Activated effector memory CD4-positive, alpha-beta T cell treated with Interleukin-2 at 50 U/mL for 16 hours (primary cell): ENCODE results near the gene CCDC127.
"Not testable (repeated sequence)": the region's sequence is repeated elsewhere in the genome, so short reads cannot be mapped to it uniquely, and the experiment has no call there.

Experiments
- DNase-seq: peaks from one replicate; pipeline ENCODE4 v3.0.0-alpha.2; 2020

CCDC127 gene

DNA sequence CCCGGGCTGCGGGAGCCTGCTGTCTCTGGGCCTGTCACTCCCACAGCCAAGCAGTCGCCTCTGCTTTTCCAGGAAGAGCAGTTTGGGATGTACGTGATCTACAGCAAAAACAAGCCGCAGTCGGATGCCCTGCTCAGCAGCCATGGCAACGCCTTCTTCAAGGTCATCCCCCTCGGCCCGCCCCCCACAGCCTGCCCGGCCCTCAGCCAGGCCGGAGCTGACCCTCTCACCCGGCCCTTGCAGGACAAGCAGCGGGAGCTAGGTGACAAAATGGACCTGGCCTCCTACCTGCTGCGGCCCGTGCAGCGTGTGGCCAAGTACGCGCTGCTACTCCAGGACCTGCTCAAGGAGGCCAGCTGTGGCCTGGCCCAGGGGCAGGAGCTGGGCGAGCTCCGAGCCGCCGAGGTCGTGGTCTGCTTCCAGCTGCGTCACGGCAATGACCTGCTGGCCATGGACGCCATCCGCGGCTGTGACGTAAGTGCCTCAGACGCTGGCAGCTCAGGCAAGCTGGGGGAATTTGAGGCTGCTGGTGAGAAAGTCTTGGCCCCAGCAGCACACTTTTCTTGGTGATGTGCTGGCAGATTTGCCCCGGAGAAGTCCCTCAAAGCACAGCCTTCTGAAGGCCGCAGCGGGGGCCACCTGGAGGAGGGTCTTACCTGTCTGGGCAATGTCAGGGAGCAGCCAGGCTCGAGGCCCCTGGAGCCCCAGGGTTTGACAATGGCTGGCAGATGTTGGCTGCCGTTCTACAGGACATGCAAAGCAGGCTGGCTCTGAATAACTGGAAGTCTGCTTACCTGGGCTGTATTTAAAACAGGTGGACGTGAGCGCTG is 46.8 kb downstream of the CCDC127 start:
- no peak for DNase-seq

DNA sequence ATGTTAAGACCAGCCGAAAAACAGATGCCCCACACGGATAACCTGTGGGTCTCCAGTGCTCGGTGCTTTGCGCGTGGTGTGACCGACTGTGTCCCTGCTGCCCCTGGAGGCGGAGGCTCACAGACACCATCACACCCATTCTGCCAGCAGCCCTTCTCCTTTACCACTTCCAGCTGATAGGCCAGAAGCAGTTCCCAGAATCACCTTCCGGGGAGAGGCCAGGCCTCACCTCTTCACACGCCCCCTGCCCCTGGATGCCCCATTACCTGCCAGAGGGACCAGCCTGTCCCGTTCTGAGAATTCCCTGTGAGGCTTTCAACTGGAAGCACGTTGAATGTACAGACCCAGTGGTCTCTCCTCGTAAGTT is 48.2 kb downstream of the CCDC127 start:
- DNase-seq: no peak

DNA sequence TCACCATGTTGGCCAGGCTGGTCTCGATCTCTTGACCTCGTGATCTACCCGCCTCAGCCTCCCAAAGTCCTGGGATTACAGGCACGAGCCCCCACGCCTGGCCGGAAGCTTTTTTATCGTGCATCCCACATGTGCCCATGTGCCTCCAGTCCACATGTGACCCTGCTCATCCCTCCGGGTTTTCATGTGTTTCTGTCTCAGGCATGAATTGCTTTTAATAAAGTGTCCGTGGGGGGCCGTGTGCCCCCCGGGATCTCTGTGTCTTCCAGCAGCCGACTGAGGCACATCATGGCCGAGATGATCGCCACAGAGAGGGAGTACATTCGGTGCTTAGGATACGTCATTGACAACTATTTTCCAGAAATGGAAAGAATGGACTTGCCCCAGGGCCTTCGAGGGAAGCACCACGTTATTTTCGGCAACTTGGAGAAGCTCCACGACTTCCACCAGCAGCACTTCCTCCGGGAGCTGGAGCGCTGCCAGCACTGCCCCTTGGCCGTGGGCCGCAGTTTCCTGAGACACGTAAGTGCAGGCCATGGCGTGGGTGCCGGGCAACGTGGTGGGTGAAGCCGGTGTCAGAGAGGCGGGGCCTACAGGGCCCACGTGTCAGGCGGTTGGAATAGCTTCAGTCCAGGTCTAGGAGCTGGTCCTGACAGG is 48.8 kb downstream of the CCDC127 start:
- DNase-seq: no peak

DNA sequence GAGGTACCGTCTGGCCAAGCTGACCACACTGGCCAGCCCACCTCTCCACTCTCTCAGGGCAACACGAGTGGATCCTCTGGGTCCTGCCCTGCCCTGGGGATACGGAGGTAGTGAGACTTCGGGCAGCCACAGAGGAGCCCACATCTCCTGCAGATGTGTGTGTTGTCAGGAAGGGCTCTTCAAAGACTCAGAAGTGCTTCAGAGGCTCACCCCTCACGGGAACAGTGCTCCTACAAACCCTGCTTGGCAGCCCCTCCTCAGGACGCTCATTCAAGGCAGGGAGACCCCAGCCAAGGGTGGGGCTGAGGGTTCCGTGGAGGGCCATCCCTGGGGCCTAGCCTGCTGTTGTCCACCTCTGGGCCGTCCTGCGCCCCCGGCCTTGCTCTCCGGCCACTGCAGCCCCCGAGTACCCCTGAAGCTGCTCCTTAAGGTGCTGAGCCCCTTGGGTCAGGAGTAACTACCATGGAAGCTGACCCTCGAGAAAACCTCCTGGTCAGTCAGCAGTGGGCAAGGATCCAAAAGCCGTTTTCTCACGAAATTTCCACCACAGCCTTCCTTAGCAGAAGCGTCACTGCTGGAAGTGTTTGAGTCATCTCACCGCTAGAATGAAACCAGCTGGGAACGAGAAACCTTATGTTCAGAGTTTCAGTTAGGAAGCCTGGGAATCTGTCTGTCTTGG is 49.8 kb downstream of the CCDC127 start:
- no peak for DNase-seq

DNA sequence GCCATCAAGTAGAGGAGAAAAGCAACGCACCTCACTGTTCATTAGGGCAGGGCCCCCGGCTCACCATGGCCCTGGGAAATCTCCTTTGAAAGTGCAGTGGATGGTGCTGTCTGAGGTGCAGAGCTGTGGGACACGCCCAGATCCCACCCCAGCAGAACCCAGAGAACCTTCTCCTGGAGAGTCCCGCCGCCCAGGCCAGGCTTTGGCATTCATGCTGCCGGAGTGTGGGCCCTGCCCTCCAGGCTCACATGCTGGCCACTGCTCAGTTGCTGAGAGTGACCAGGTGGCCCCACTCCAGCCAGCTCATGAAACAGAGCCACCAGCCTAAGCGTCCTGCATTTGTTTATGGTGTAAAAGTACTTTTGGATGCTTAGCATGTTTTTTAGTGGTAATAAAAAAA is 50.4 kb downstream of the CCDC127 start:
- DNase-seq: no peak

DNA sequence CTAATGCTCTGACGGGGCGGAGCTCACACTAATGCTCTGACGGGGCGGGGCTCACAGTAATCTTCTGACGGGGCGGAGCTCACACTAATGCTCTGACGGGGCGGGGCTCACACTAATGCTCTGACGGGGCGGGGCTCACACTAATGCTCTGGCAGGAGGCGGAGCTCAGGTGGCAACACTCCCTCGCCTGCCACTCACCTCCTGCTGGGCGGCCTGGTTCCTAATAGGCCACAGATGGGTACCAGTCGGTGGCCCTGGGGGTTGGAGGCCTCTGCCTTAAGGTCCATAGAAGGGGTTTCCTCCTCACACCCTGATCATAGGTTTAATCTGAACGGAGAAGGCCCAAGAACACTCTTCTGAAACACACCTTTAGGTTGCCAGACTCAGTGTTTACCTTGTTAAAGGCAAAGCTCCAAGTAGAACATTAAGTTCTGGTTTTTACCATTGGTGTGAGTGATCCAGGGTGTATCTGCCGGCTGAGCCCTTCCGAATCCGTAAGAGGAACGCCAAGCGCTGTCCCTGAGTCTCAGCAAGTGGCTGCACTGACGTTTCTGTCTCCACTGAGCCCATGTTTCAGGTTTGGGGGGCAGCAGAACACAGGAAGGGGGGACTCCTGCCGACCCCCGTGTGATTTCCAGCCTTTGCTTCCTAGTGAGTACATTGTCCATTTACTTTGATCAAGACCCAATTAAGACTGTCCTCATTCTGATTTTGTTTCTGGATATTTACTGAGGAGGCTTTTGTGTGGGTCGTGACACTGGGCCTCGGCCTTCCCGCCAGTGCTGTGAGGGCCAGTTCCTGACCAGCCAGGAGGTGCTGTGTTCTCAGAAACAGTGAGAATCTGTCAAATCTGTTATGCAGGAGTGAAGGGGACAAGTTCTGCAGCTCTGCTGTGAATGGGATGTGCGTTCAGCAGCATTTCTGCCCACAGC is 51.2 kb downstream of the CCDC127 start:
- no peak for DNase-seq

DNA sequence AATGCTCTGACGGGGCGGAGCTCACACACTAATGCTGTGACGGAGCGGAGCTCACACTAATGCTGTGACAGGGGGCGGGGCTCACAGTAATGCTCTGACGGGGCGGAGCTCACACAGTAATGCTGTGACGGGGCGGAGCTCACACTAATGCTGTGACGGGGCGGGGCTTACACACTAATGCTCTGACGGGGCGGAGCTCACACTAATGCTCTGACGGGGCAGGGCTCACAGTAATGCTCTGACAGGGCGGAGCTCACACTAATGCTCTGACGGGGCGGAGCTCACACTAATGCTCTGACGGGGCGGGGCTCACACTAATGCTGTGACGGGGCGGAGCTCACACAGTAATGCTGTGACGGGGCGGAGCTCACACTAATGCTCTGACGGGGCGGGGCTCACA is 53.2 kb downstream of the CCDC127 start:
- DNase-seq: not testable (repeated sequence)

DNA sequence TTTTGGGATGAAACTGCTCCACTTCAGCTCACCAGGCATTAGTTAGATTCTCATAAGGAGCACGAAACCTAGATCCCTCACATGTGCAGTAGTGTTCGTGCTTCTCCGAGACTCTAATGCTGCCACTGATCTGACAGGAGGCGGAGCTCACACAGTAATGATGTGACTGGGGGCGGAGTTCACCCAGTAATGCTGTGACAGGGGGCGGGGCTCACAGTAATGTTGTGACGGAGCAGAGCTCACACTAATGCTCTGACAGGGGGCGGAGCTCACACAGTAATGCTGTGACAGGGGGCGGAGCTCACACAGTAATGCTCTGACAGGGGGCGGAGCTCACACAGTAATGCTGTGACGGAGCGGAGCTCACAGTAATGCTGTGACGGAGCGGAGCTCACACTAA is 53.7 kb downstream of the CCDC127 start:
- DNase-seq: no peak

DNA sequence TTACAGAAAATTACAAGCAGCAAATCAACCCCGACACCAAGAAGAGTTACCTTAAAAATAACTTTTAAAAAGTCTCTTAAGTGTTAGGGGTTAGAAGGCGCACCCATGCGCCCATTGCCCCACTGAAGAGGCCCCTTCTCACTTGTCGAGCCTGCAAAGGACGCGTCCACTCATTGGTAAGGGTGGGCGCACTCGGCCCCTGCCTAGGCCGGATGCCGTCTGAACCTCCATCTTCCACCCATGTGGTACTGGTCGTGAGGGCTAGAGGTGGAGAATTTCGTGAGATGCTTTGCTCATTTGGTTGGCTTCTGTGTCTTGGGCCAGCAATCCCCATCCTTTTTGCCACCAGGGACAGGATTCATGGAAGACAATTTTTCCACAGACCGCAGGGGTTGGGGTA is 54.1 kb downstream of the CCDC127 start:
- no peak for DNase-seq

DNA sequence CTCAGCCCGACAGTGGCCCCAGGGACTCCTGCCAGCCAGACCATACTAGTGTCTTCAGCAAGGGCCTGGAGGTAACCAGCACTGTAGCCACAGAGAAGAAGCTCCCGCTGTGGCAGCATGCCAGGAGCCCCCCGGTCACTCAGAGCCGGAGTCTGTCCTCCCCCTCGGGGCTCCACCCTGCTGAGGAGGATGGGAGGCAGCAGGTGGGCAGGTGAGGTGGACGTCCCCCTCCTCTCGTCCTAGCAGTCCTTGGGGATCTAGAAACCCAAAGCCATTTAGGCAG is 54.7 kb downstream of the CCDC127 start:
- DNase-seq: no peak

DNA sequence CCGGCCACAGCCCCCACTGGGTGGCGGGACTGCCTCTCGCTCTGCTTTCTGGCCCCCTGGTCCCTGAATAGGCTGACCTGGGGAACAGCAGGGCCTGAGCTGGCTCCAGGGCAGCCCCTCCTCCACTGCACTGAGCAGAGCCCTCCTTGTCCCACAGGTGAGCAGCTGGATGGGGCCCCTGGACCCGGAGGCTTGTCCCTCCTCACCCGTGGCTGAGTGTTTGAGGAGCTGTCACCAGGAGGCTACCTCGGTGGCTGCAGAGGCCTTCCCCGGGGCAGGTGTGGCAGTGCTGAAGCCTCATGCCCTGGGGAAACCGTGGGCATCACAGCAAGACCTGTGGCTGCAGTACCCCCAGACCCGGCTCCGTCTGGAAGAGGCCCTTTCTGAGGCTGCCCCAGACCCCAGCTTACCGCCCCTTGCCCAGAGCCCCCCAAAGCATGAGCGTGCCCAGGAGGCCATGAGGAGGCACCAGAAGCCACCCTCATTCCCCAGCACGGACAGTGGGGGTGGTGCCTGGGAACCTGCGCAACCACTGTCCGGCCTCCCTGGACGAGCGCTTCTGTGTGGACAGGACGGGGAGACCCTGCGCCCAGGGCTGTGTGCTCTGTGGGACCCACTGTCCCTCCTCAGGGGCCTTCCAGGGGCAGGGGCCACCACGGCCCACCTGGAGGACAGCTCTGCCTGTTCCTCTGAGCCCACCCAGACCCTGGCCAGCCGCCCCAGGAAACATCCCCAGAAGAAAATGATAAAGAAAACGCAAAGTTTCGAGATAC is 55.2 kb downstream of the CCDC127 start:
- DNase-seq: no peak

DNA sequence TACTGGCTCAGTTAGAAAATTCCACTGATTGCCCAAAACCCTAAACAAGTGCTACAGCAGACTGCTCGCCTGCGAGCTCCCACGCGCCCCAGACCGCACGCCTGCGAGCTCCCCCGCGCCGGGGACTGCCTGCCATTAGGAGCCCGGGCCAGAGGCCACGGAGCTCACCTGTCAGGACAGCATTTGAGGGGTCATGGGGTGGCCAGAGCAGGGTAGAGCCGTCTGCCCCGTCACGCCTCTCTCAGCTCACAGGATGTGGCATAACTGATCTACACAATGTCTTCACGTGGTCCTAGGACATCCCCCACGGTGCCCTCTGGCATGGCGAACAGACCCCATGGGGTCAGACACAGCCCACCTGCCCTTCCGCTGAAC is 55.8 kb downstream of the CCDC127 start:
- DNase-seq: no peak

DNA sequence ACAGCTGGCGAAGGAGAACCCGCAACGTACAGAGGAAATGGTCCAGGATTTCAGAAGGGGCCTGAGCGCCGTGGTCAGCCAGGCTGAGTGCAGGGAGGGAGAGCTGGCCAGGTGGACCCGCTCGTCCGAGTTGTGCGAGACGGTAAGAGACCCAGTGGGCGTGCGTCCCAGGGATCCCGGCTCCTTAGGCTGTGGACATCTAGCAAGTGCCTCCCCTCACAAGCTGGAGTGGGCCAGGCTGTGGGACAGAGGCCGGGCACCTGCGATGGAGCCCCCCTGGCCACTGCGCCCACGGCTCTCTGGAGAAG is 56.2 kb downstream of the CCDC127 start:
- DNase-seq: no peak

DNA sequence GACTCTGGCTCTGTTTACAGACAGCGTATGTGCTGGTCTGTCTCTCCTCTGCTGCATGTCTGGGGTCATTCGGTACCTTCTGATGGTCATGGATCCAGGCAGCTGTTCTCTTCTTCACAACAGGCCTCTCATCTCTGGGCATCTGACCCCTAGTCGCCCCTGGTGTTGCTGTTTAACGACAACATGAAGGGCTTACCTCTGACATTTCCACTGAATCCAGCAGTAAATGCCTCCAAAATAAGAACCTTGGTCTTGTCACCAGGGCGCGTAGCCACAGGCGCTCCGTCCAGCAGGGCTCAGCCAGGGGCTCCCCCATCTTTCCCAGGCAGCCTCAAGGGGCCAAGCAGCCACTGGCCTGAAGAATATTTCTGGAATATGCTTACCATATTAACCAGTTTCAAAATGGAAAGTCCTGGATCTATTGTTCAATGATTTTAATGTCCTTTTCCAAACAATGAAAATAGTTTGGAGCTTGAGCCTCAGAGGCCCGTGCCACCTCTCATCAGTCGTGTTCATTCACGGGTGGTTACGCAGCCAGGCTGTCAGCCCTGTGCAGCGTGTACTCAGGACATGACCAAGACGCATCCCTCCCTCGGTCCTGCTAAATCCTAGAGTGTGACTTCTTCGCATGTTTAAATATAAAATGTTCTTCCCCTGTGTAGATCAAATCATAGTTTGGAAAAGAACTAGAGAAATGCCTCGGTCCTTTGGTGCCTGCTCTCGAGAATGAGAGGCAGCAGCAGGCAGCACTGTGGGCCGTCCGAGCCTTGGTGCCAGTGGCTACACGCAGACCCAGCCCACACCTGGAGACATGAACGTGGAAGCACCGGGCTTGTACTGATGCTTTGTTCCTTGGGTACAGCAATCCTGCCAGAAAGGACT is 56.8 kb downstream of the CCDC127 start:
- no peak for DNase-seq

DNA sequence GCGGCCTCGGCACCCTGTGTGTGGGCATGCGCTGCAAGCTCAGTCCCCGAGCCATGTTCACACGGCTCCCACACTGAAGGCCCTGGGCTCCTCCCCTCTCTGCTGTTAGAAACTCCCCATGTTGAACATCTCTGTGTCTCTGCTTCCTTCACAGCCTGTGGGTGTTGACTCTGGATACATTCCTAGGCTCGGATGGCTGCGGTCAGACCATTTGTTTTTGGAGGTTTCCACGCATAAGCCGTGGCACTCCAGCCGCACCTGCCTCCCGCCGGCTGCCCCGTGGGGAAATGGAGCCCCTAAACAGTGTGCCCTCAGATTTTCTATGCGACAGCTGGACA is 57.8 kb downstream of the CCDC127 start:
- DNase-seq: no peak

DNA sequence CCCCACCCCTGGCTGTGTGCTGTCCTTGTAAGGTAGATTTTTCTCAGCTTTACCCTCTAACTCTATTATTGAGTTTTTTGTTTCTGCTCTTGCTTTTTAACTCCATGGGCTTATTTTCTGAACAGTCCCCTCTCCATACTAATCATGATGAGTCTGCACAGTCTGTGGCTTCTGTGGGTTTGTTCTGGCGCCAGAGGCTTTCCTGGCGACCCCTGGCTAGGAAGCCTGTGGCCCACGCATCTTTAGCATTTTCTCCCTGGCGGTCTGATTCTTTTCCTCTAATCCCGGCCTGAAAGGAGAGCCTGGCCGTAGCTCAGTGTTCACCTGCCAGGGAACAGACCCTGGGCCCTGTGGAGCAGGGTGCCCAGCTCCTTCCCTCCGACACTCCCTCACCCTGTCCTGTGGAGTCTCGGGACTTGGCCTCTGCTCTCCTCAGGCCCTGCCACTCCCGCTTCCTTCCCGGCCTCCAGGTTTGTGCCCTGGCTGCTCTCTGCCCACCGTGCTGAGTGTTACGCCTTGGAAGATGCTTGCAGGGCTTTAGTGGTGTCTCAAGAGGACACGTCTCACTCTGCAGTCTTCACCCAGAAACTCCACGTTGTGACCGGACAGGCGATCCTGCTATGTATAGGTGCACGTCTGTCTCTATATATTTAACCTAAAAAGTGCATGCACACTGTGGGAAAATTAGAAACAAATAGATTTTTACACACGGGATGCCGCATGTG is 58.3 kb downstream of the CCDC127 start:
- DNase-seq: no peak

DNA sequence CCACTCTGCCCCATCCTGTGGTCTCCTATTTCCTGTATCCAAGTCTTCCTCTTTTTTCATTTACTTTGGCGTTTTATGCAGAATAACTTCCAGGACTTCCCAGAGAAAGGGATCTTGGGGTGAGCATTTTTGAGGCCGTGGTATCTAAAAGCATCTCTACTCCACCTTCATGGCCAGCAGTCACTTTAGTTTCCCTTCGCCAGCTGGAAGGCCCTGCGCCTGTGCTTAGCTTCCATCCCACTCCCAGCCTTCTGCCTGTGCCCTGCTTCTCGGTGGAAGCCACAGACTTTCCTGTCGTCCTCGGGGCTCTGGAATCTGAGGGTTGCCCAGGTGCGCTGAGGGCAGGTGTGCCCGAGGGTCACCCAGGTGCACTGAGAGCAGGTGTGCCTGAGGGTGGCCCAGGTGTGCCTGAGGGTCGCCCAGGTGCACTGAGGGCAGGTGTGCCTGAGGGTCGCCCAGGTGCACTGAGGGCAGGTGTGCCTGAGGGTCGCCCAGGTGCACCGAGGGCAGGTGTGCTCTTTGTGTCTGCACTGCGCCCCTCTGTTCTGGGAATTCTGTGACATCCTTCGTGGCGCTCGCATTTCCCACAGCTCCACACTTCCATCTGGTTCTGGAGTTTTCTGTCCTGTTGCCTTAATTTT is 59.0 kb downstream of the CCDC127 start:
- DNase-seq: no peak

DNA sequence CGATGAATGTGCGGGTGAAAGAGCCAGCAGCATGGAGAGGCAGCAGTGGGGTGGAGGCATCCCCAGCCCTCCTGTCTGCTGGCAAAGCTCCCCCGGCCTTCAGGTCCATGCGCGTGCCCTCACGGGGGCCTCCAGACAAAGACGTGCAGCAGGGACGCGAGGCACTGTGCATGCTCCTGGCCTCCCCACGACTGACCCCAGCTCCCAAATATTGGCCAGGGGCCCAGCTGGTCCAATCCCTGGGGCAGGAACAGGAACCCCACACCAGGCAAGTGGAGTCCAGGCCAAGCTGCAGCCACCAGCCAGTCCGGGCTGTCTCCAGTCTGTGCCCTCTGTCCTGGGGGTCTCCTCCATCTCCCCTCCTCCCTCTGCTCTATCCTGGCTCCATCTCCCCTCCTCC is 60.2 kb downstream of the CCDC127 start:
- no peak for DNase-seq

DNA sequence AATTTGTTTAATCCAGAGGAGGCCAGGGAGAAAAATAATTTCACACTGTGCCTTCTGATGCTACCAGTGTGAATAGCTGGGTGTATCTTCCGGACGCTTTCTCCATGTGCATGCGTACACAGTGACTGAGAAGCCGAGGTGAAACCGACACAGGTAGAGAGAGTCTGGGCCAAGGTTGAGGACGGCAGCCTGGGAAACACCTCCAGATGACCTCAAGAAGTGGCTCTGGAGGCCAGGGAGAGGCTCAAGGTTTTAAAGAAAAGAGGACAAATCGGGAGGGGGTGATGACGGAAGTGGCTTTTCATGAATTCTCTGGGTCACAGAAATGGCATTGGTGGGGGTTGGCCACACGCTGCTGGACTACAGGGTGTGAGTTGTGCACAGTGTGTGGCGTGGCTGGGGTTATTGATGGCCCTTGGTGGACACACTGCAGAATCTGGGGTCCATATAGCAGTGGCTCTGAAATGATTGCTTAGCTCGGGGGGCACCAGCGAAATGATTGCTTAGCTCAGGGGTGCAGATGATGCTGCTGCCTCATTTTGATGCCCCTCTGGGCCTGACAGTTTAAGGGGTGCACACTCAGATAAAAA is 60.7 kb downstream of the CCDC127 start:
- DNase-seq: no peak

DNA sequence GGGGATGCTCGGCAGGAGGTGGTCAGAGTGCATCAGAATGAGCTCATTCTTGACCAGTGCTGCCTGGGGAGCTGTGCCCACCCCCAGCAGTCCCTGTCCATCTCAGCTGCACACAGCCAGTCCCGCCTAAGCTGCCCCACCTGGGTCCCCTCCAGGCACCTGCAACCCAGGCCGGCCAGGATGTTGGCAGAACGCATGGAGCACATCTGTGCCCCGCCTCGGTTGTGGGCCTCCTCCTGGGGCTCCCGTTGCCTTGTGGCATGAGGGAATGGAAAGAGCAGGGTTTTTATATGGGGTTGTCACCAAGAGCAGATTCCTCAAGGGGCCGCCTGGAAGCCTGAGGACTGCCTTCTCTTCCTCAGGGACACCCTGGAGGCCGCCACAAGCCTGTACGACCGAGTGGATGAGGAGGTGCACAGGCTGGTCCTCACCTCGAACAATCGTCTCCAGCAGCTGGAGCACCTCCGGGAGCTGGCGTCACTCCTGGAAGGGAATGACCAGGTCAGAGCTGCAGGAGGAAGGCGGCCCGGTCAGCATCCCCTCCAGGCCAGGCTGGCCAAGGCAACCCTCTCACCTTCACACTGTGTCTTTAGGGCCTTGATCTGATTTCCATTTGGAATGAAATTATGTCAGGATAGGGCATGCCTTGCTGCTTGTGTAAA is 61.4 kb downstream of the CCDC127 start:
- DNase-seq: no peak
